ENCODE measurements around the gene BLM. TPM values are rescaled to one million over a fixed set of nuclear protein-coding genes. Genes with fewer than 3 reads are reported as not detected.

BLM gene
- total and polyA plus RNA-seq, 2 of the 8 experiments (the other 6 are each of a cell fraction or from before 2014, with no cell fraction given), result 15.2 to 46.7 TPM

- no peak for TF ChIP-seq CHD7 (IDR thresholded peaks at IDR 0.05; ENCODE audit: insufficient replicate concordance, low read length)
- TF ChIP-seq POU5F1 (IDR thresholded peaks at IDR 0.05; ENCODE audit: low read depth, low read length), result no peak
- TF ChIP-seq PHF8 (conservative IDR thresholded peaks at IDR 0.05; ENCODE audit: low read depth, low read length), result no peak
Observed at GRCh38 chr15:90705212-90705611, 11.9 kb upstream of the BLM start (continued).

Data from H1 (cell line).